Dermis microvascular lymphatic vessel endothelial cell (primary cell): Measurements from ENCODE around the gene PATL2. TPM values are rescaled to one million over a fixed set of nuclear protein-coding genes. Genes with fewer than 3 reads are reported as not detected.
"Not testable (repeated sequence)": the region's sequence is repeated elsewhere in the genome, so short reads cannot be mapped to it uniquely, and the experiment has no call there.

Source experiments
- DNase-seq, 2 donors: peaks; one replicate each; pipeline versions ENCODE4 v3.0.0 to v3.0.0-alpha.2; 2010; ENCODE audit warnings: low read depth in 2 of 2
- total RNA-seq: library from RNA; depleted of rRNA; stranded (reverse); fragments of >200 nt; gene quantifications from 2 replicates; pipeline ENCODE4 v1.2.1, GENCODE V29; 2014

PATL2 gene
- total RNA-seq = under 0.01 and 0.13 TPM in 2 replicates

DNA sequence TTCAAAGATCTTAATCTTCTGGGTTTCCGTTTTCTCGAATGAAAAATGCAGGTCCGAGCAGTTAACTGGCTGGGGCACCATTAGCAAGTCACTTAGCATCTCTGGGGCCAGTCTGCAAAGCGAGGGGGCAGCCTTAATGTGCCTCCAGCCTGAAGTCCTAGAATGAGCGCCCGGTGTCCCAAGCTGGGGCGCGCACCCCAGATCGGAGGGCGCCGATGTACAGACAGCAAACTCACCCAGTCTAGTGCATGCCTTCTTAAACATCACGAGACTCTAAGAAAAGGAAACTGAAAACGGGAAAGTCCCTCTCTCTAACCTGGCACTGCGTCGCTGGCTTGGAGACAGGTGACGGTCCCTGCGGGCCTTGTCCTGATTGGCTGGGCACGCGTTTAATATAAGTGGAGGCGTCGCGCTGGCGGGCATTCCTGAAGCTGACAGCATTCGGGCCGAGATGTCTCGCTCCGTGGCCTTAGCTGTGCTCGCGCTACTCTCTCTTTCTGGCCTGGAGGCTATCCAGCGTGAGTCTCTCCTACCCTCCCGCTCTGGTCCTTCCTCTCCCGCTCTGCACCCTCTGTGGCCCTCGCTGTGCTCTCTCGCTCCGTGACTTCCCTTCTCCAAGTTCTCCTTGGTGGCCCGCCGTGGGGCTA, at the start of gene PATL2, which contains the start of gene B2M:
TSS of gene PATL2 (minus strand) at position 228 of the 647 bp plus-strand sequence. CDS start 34,833 bp downstream, outside the sequence.
TSS of gene B2M (plus strand) at position 422 of the 647 bp plus-strand sequence. CDS start at position 452, 30 bp downstream.
- peak; percentile 87 to 96 for DNase-seq

DNA sequence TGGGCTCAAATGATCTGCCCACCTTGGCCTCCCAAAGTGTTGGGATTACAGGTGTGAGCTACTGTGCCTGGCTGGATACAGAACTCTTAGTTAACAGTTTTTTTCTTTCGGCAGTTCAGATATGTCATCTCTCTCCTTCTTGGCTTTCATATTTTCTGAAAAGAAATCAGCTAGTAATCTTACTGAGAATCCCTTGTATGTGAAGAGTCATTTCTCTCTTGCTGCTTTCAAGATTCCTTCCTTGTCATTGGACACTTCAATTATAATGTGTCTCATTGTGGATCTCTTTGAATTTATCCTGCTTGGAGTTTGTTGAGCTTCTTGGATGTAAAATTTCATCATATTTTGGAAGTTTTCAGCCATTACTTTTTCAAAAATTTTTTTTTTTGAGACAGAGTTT, 42.2 kb upstream of the PATL2 start:
- DNase-seq = no peak

DNA sequence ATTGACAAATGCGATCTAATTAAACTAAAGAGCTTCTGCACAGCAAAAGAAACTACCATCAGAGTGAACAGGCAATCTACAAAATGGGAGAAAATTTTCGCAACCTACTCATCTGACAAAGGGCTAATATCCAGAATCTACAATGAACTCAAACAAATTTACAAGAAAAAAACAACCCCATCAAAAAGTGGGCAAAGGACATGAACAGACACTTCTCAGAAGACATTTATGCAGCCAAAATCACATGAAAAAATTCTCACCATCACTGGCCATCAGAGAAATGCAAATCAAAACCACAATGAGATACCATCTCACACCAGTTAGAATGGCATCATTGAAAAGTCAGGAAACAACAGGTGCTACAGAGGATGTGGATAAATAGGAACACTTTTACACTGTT, 32.3 kb upstream of the PATL2 start:
- DNase-seq = not testable (repeated sequence)

DNA sequence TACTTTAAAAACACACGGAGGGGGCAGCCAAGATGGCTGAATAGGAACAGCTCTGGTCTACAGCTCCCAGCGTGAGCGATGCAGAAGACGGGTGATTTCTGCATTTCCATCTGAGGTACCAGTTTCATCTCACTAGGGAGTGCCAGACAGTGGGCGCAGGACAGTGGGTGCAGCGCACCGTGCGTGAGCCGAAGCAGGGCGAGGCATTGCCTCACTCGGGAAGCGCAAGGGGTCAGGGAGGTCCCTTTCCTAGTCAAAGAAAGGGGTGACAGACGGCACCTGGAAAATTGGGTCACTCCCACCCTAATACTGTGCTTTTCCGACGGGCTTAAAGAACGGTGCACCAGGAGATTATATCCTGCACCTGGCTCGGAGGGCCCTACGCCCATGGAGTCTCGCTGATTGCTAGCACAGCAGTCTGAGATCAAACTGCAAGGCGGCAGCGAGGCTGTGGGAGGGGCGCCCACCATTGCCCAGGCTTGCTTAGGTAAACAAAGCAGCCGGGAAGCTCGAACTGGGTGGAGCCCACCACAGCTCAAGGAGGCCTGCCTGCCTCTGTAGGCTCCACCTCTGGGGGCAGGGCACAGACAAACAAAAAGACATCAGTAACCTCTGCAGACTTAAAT, 28.2 kb upstream of the PATL2 start:
- DNase-seq = not testable (repeated sequence)

DNA sequence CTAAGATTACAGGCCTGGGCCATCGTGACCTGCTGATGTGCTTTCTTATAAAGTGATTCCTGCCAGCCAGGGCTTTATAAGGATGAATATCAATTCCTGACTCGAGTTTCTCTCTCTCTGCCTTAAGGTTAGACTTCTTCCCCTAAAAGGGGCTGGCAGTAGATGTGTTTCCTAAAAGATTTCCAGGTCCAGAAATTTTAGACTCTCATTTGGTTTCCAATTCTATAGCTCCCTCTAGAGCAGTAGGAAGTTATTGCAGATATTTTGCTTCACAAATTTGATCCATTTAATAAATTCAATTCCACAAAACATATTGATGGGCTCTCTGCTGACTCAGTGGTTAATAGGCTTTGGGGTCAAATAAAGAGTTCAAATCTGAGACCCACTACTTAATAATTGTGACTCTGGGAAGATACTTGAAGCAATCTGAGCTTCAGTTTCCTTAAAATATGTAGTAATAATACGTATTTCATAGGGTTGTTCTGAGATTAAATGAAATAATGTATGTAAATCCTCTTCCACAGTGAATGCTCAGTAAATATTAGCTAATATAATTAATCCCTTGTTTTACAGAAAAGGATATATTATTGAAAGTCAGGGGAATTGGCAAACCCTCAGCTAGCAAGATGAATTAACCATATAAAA, 27.3 kb upstream of the PATL2 start:
- peak; percentile 54 to 64 for DNase-seq

DNA sequence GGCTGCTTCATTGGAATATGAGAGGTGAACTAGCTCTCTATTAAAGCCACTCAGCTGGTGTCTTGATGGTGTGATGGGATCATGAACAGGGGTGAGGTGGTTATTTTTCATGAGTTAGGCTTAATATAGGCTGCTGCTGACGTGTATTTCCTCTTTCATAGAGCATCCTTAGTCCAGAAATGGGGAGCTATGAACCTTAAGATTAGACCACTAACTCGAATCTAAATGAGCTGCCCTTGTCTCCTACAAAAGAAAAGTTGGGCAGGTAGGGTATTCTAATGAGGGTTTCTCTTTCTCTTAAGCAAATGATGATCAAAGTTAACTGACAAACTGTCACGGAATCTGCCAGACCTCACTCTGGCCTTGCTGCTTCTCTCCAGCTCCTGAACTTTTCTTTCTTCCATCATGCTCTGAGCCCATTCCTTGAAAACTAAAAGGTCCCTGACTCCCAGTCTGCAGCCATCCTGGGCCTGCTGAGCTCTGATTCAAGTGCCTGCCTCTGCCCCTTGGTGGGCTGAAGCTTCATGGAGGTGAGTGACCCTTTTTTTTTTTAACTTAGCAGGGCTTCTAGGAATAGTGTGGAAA, 25.1 kb upstream of the PATL2 start, which contains the start of gene TRIM69:
TSS of gene TRIM69 (plus strand) at position 348 of the 585 bp plus-strand sequence. CDS start at position 525, 177 bp downstream.
- no peak for DNase-seq

DNA sequence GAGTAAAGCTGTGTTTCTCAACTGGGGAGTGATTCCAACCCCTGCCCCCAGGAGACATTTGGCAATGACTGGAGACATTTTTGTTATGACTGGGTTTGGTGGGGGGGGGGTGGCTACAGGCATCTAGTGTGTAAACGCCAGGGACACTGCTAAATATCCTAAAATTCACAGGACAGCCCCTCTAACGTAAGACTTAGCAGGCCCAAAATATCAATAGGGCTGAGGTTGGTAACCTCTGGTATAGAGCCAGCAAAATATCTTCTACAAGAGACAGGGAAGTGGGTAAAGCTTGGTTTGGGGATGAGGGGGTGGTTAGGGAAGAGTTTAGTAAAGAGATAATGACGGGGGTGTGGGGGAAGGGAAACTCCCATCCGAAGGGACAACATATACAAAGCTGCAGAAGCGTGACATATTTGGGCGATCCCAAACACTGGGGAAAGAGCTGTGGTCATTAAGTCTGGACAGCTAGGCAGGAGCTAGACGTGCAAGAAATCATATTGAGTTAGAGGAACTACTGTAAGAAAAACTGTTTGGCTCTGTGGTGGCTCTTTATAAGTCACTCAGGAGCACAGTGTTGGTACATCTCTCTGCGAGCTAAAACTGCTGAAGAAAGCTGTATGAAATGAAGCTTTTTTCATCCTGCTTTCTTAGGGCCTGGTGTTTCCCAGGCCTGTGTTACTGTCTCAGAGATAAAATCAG, 24.5 kb upstream of the PATL2 start:
- no peak for DNase-seq

DNA sequence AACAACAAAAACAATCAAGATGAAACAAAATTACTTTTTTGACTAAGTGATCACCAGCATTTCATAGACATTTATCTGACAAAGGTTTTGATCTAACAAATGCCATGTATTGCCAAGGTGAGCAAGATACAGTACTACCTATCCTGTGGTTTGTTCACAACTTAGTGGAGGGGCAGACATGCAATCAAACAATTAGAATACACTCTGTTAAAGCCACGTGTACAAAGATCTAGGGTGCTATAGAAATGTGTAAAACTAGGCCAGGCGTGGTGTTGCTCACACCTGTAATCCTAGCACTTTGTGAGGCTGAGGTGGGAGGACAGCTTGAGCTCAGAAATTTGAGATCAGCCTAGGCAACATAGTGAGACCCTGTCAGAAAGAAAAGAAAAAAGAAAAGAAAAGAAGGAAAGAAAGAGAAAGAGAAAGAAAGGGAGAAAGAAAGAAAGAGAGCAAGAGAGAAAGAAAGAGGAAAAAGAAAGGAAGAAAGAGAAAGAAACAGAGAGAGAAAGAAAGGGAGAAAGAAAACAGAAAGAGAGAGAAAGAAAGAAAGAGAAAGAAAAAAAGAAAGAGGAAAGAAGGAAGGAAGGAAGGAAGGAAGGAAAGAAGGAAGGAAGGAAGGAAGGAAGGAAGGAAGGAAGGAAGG, 23.8 kb upstream of the PATL2 start:
- no peak for DNase-seq

DNA sequence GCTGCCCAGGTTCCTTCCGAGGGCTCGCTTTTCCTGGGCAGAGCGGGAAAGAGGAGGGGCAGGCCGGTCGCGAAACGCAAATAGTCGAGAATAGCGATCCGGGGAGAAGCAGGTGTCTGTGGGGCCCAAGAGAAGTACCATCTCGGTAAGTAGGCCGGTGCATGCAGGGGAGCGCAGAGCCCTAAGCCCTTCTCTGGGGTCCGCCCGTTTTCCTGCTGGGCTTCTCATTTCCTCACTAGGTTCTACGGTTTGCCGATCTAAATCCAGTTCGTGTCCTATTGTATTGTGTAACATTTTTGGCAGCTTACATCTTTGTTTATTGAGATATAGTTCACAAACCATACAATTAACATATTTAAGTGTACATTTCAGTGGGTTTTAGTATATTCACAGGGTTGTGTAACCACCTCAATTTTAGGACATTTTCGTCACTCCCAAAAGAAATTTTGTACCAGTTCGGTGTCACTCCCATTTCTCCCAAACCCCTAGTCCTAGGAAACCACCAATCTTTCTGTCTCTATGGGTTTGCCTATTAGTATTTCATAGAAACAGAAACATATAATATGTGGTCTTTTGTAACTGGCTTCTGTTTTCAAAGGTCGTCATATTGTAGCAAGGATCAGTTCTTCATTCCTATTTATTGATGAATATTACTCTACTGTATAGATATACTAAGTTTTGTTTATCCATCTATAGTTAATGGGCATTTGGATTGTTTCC, 18.4 kb upstream of the PATL2 start:
- DNase-seq = peak in 1 of 2 donors; percentile 29

DNA sequence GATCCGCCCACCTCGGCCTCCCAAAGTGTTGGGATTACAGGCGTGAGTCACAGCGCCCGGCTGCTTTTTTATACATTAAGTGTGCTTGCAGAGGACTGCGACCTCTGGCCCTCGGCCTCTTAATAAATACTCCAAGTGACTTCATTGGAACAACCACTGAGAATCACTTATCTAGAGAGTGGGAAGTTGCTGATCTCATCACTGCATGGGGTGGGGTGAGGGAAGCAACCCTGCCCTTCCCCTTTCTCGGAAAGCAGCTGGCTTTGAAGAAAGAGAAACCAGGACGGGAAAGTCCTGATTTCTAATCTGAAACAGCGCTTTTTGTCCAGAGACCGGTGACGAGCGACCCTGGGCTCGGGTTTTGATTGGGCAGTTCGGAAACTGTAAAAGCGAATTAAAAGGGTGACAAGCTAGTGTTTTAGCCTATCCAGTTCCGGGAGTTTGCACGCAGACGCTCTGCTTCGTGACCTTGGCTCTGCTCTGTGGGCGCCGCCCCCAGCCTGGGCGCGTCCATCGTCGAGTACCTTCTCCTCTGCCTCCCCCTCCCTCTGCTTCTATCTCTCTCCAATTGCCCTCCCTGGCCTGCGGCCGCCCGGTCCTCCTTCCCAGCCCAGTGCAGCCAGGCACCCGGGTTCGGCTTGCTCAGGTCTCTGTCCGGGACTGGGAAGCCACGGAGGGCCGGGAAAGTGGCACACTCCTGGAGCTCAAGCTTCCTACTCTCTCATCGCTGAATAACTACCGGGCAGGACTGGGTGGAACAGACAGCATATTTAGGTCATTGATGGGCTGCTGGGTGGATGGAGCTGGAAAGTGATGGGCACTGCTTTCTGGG, 17.7 kb upstream of the PATL2 start:
- DNase-seq = peak; percentile 95 to 98

DNA sequence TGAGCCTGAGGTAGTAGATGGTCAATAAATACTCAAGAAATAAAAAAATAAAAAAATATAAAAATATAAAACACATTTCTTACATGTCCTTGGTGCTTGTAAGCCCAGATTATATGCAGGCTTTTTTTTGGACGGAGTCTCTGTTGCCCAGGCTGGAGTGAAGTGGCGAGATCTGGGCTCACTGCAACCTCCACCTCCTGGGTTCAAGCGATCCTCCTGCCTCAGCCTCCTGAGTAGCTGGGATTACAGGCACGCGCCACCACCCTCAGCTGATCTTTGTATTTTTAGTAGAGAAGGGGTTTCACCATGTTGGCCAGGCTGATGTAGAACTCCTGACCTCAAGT, 17.1 kb upstream of the PATL2 start:
- not testable (repeated sequence) for DNase-seq

DNA sequence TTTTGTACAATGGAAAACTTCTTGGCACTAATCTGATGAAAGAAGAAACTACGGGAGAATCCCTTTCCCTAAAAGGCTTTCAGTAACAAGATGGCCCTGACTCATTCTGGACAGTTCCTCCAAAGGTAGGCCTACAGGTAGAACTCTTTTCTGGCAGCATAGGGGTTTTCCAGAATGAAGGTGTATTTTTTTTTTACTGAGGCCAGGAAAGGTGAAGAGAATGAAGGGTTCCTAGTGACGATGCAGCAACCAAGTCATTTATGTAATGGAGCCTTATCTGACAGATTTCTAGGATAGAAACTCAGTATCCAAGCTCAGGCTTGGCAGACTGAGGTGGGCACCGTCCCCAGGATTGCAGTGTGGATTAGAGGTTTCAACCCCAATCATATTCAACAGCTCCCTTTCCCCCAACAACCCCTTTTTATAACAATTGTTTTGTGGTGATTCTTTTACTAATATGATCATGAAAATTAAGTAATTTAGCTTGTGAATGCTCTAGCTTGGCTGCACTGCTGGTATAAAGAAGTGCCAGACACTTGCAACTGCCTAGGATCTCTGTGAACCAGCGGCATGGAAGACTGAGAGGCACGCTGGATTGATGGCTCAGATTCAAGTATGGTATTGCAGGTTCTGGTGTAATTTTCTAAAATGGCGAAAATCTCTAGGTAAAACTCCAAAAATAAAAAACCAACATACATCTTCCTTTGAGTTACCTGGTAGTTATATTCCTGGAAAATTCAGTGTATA, 16.5 kb upstream of the PATL2 start:
- DNase-seq = no peak

DNA sequence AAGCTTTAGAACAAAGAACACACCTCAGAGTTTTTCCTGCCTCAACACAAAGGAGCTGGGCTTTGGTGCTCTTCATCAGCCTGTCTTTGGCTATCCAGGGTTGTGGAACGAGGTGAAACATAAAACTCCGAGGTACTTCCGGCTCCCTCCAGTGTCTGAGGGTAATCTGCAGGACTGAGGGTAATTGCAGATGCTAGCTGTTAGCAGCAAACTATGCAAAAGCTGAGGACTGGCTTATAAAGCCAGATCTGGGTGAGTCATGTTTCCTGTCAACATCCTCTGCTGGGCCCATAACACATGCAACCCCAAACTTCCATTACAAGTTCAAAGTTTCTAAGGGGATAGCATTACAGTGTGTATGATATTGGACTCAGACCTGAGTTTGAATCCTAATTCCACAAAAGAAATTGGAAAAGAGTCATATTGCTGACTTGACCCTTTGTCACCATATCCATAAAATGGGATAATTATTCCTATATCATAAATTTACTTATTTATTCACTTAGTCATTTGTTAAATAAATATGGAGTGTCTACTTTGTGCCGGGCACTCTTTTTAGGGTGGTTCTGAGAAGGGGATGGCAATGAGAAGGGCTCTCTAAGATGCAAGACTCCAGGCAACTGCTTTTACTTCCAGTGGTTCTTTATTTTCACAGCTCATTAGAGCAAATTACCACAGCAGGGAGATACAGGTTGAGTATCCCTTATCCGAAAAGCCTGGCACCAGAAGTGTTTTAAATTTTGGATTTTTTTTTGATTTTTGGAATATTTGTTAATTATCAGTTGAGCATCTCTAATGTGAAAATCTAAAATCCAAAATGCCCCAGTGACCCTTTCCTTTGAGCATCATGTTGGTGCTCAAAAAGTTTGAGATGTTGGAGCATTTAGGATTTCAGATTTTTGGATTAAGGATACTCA, 15.7 kb upstream of the PATL2 start:
- peak; percentile 86 to 95 for DNase-seq

DNA sequence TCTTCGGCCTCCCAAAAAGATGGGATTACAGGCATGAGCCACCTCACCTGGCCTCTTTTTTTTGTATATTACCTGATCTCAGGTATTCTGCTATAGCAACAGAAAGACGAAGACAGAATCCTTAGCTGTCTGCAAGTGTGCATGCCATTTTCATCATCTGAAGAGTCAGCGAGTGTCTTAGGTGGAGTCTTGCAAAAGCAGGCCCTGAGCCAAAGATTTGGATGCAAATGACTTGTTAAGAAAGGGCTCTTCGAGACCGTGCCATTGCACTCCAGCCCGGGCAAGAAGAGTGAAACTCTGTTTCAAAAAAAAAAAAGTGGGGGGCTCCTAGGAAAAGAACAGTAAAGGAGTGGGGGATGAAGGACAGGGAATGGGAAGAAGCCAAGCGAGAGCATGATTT, 15.0 kb upstream of the PATL2 start:
- no peak for DNase-seq

DNA sequence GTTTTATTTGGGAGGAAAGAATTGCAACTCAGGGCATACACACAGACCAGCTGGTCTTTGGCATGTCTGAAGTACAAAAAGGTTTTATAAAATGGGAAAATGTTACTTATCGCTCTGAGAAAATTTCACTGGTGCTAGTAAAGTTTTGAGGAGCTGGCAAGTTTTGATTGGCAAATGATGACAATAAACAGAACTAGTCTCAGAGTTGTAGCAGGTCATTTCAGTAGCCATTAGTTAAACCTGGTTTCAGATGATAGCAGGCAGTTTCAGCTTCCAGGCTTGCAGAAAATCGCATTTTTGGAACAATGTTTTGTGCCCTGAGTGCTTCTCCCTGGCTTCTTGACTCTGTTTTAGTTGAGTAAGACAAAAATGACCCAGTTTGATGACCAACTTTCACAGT, 10.9 kb upstream of the PATL2 start:
- no peak for DNase-seq

DNA sequence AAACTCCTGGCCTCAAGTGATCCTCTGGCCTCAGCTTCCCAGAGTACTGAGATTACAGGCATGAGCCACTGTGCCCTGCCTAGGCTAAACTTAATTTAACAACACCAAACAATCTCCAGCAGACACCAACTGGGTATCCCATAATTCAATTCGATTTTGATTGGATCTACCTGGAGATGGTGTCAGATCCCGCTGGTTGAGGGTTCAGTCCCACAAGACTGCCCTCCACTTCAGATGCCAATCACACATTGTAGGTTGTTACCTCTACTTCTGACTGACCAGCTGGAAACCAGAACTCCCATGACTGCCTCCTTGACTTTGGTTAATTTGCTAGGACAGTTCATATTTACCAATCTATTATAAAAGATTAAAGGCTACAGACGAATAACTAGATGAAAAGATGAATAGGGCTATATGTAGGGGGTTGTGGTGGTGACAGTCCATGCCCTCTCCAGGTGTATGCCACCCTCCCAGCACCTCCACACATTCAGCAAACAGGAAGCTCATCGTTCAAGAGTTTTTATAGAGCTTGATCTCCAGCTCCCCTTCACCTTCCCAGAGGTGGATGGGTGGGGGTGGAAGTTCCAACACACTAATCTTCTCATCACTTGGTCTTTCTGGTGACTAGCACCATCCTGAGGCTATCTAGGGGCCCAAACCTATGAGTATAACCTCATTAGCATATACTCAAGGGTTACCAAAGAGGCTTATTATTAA, 9.5 kb upstream of the PATL2 start:
- no peak for DNase-seq

DNA sequence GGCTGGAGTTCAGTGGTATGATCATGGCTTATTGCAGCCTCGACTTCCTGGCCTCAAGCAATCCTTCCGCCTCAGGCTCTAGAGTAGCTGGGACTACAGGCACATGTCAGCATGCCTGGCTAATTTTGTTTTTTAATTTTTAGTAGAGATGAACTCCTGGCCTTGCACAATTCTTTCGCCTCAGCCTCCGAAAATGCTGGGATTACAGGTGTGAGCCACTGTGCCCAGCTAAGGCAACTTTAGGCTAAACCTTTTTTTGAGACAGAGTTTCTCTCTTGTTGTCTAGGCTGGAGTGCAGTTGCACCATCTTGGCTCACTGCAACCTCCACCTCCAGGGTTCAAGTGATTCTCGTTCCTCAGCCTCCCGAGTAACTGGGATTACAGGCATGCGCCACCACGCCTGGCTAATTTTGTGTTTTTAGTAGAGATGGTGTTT, 8.9 kb upstream of the PATL2 start:
- not testable (repeated sequence) for DNase-seq
